ENCODE results near the gene MRPS2.

GRCh38 chr9:135450956-135451355 is 49.5 kb upstream of the MRPS2 start:
- no peak for TF ChIP-seq CTCF (IDR thresholded peaks at IDR 0.05)
- TF ChIP-seq POLR2A (IDR thresholded peaks at IDR 0.05) = no peak
